ENCODE results near the gene CCL25. TPM values are rescaled to one million over a fixed set of nuclear protein-coding genes. Genes with fewer than 3 reads are reported as not detected.

The CCL25 gene
- total RNA-seq, 1 donor from 2014 or later: 0.31 TPM

GRCh38 chr19:8110931-8111330 lies 58.4 kb downstream of the CCL25 start:
- no peak for DNase-seq

GRCh38 chr19:8111376-8111775 lies 58.8 kb downstream of the CCL25 start:
- DNase-seq: no peak

Other genes with a start within 250 kb of the CCL25 start
- gene EVI5L, start 222.5 kb upstream of the CCL25 start, total RNA-seq: 44.5 TPM
- gene PRR36, start 178.4 kb upstream of the CCL25 start, total RNA-seq: 4.1 TPM
- not detected for gene LRRC8E, start 164.2 kb upstream of the CCL25 start, total RNA-seq
- gene MAP2K7, start 148.9 kb upstream of the CCL25 start, total RNA-seq: 6.7 TPM
- not detected for gene TGFBR3L, start 137.9 kb upstream of the CCL25 start, total RNA-seq
- gene SNAPC2, start 132.4 kb upstream of the CCL25 start, total RNA-seq: 6.2 TPM
- gene CTXN1, start 126.6 kb upstream of the CCL25 start, total RNA-seq: 15.4 TPM
- gene TIMM44, start 109.1 kb upstream of the CCL25 start, total RNA-seq: 20.9 TPM
- 16.2 TPM for gene ELAVL1, start 47.1 kb upstream of the CCL25 start, total RNA-seq
- gene FBN3, start 96.8 kb downstream of the CCL25 start, total RNA-seq: 23.2 TPM
- gene CERS4, start 156.6 kb downstream of the CCL25 start, total RNA-seq: 50.7 TPM